ENCODE measurements around the gene COL27A1. TPM values are rescaled to one million over a fixed set of nuclear protein-coding genes. Genes with fewer than 3 reads are reported as not detected.

Gene COL27A1
- total RNA-seq, 4 donors from 2014 or later: 14.2 to 32.9 (median 20.7) TPM

DNA sequence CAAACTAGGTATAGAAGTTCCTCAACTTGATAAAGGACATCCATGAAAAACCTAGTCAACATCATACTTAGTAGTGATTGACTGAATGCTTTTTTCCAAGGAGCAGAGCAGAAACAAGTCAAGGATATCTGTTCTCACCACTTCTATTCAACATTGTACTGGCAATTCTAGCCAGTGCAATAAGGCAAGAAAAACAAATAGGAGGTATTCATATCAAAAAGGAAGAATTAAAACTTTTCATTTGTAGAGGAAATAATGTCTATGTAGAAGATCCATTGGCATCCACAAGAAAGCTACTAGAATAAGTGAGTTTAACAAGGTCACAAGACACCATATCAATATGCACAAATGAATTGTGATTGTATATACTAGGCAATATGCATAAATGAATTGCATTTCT is 139.3 kb downstream of the COL27A1 start:
- Histone ChIP-seq H3K36me3 (peaks cover 21% of the 10 kb centered on the region), H3K9me3 (no peaks in the 10 kb centered on the region), H3K27ac (no peak overlapping the region), H3K4me1 (no peaks in the 10 kb centered on the region), H3K27me3 (no peaks in the 10 kb centered on the region), H3K4me3 (no peak overlapping the region)
- TF ChIP-seq, protein P1, sequence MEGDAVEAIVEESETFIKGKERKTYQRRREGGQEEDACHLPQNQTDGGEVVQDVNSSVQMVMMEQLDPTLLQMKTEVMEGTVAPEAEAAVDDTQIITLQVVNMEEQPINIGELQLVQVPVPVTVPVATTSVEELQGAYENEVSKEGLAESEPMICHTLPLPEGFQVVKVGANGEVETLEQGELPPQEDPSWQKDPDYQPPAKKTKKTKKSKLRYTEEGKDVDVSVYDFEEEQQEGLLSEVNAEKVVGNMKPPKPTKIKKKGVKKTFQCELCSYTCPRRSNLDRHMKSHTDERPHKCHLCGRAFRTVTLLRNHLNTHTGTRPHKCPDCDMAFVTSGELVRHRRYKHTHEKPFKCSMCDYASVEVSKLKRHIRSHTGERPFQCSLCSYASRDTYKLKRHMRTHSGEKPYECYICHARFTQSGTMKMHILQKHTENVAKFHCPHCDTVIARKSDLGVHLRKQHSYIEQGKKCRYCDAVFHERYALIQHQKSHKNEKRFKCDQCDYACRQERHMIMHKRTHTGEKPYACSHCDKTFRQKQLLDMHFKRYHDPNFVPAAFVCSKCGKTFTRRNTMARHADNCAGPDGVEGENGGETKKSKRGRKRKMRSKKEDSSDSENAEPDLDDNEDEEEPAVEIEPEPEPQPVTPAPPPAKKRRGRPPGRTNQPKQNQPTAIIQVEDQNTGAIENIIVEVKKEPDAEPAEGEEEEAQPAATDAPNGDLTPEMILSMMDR (IDR thresholded peaks at IDR 0.05): no peak
- TF ChIP-seq POLR2AphosphoS5 (IDR thresholded peaks at IDR 0.05): no peak
- TF ChIP-seq POLR2A (IDR thresholded peaks at IDR 0.05): no peak
- no peak for TF ChIP-seq EP300 (IDR thresholded peaks at IDR 0.05)
- DNase-seq (ENCODE audit: low spot score in 2 of 2): no peak

DNA sequence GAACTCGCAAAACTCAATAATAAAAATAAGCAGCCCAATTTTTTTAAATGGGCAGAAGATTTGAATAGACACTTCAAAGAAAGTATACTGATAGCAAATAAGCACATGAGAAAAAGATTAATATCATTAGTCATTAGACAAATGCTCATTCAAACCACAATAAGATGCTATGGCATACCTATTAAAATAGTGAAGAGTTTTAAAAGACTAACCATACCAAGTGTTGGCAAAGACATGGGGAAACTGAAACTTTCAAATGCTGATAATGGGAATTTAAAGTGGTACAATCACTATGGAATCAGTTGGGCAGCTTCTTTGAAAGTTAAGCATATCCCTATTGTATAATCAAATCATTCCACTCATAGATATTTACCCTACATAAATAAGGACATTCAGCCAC is 141.0 kb downstream of the COL27A1 start:
- Histone ChIP-seq H3K9me3 (no peaks in the 10 kb centered on the region), H3K36me3 (peaks cover 31% of the 10 kb centered on the region), H3K4me3 (no peak overlapping the region), H3K27ac (no peak overlapping the region), H3K27me3 (no peaks in the 10 kb centered on the region), H3K4me1 (no peaks in the 10 kb centered on the region)
- no peak for DNase-seq (ENCODE audit: low spot score in 2 of 2)
- TF ChIP-seq EP300 (IDR thresholded peaks at IDR 0.05): no peak
- TF ChIP-seq POLR2A (IDR thresholded peaks at IDR 0.05): no peak
- no peak for TF ChIP-seq POLR2AphosphoS5 (IDR thresholded peaks at IDR 0.05)
- TF ChIP-seq, protein P1 (IDR thresholded peaks at IDR 0.05): no peak
- 97% methylated on average over 1 of the region's 1 CpG for WGBS

DNA sequence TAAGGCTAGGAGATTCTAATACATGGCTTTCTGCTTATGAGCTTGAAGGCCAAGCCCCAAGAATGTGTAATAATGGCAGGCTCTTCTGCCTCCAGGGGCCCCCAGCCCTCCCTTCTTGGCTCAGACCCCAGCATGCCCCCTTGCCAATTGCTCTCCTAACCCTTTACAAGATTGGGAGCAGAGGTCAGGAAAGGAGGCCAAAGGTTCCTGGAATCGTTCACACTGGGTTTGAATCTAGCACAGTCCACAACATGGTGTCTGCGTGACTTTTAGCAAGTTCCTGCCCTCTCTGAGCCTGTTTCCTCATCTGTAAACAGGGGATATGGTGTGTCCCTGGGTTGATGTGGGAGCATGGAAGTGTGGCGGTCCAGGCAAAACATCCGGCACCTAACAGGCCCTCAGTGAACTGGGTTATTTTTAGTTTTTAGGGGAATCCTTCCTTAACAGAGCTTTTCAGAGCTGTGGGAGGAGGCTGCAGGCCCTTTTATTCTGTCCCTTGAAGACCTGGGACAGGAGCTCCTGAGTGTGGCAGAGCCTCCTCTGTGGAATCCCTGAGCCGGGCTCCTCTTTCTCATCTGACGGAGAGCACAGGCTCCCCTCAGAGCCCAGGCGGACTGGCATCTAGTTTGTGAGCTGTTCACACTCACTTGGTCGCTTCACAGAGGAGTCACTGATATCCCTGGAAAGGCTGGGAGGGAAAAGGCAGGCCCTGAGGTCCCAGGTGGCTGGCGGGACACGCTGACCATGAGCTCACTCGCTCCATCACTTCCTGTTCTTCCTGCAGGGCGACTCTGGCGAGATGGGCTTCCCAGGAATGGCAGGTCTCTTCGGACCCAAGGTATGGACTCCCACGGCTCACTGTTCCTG is 144.2 kb downstream of the COL27A1 start:
- Histone ChIP-seq H3K9me3 (no peaks in the 10 kb centered on the region), H3K4me1 (no peaks in the 10 kb centered on the region), H3K4me3 (no peak overlapping the region), H3K36me3 (peaks cover 24% of the 10 kb centered on the region), H3K27me3 (no peaks in the 10 kb centered on the region), H3K27ac (no peak overlapping the region)
- TF ChIP-seq POLR2A (IDR thresholded peaks at IDR 0.05) (no peak), EP300 (IDR thresholded peaks at IDR 0.05) (no peak), POLR2AphosphoS5 (IDR thresholded peaks at IDR 0.05) (no peak)
- TF ChIP-seq, protein P1 (IDR thresholded peaks at IDR 0.05): no peak
- 88% methylated on average over 9 of the region's 15 CpGs for WGBS
- DNase-seq (ENCODE audit: low spot score in 2 of 2): peak; percentile 33 to 64

DNA sequence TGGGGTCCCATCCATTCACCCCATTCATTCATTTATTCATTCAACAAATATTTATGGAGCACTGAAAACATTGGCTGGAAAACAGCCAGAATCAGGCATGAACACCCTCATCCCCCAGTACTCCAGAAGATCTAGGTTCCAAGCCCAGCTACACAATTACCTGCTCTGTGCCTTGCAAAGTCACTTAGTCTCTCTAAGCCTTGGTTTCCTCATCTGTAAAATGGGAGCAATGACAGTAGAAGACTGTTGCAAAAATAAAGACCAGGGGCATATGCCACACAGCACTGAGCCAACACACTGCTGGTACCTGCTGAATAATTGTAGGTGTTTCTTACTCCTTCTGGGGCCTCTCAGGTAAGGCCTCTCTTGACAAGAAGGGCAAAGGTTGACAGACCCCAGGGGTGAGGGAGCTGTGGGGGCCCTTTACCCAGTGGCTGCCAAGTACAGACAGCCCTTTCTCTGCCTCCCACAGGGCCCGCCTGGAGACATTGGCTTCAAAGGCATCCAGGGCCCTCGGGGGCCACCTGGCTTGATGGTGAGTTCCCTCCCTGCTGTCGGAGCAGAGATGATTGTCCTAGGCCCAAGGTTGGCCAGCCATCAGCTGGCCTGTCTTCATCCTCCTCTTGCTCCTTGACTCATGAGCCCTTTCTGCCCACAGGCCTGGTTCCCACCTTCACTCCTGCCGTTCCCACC is 145.0 kb downstream of the COL27A1 start:
- 100% methylated on average over 2 of the region's 4 CpGs for WGBS
- Histone ChIP-seq H3K27me3 (no peaks in the 10 kb centered on the region), H3K4me3 (no peak overlapping the region), H3K4me1 (no peaks in the 10 kb centered on the region), H3K27ac (no peak overlapping the region), H3K9me3 (no peaks in the 10 kb centered on the region), H3K36me3 (peaks cover 18% of the 10 kb centered on the region)
- peak; percentile 28 to 54 for DNase-seq (ENCODE audit: low spot score in 2 of 2)
- TF ChIP-seq POLR2AphosphoS5 (IDR thresholded peaks at IDR 0.05): no peak
- TF ChIP-seq, protein P1 (IDR thresholded peaks at IDR 0.05): no peak
- no peak for TF ChIP-seq POLR2A (IDR thresholded peaks at IDR 0.05)
- TF ChIP-seq EP300 (IDR thresholded peaks at IDR 0.05): no peak
